ENCODE data around the gene NHEJ1. TPM values are rescaled to one million over a fixed set of nuclear protein-coding genes. Genes with fewer than 3 reads are reported as not detected.

The NHEJ1 gene
- total and polyA plus RNA-seq, 2 of the 13 experiments (the other 11 are each of a cell fraction or from before 2014, with no cell fraction given), result 30.0 to 30.7 TPM

GRCh38 chr2:219062081-219062480, 98.5 kb downstream of the NHEJ1 start (continued):
- TF ChIP-seq TAF1 (CRISPR knock-in tag; IDR thresholded peaks at IDR 0.05), result no peak

- 5% methylated on average over 38 of the region's 76 CpGs for WGBS (ENCODE audit: low lambda C conversion rate)
- ATAC-seq (no peak), FAIRE-seq (no peak), DNase-seq (ENCODE audit: low spot score) (no peak)
- intact Hi-C loops (cut with micrococcal nuclease; ENCODE audit: unreplicated experiment) (no loop called here), in situ Hi-C loops (cut with HindIII; ENCODE audit: extremely low pct_ligation_motif_present, low pct_unique_long_range_greater_than_20kb) (no loop called here)
- Histone ChIP-seq H3K4me1 (ENCODE audit: insufficient read depth, low read length) (peaks cover 29% of the 10 kb centered on the region), H3K9ac (ENCODE audit: insufficient read depth, low read depth, low read length) (no peak within 1 kb of the TSS), H2AFZ (ENCODE audit: low read length) (no peak within 1 kb of the TSS), H3K27me3 (ENCODE audit: control insufficient read depth in 1 of 2, insufficient read depth in 2 of 2, low read length in 2 of 2) (peaks cover 14 to 68% of the 10 kb centered on the region in 2 experiments; a peak in 4 of 5 replicates), H4K20me1 (ENCODE audit: insufficient read depth, low read length) (peaks cover 10% of the 10 kb centered on the region; the same call in 1 of the 2 replicates), H3K4me3 (replicated peaks in 1 of 3; ENCODE audit: insufficient read depth in 1 of 3, low read depth in 2 of 3, low read length in 3 of 3) (peak within 1 kb of the TSS; percentile 46 to 70 (median 50)), H3K79me2 (ENCODE audit: insufficient read depth, low read length) (no peaks in the 10 kb centered on the region), H3K36me3 (replicated peaks in 1 of 2; ENCODE audit: control insufficient read depth in 1 of 2, insufficient read depth in 2 of 2, low read length in 2 of 2) (no peaks in the 10 kb centered on the region), H3K4me2 (ENCODE audit: low read depth, low read length) (peak within 1 kb of the TSS; percentile 93), H3K9me3 (ENCODE audit: low read length) (no peaks in the 10 kb centered on the region), H3K27ac (ENCODE audit: extremely low read length, insufficient read depth, low read length) (no peak within 1 kb of the TSS)
- ChIA-PET CTCF (ENCODE audit: low intra/inter-chr PET ratio, low total read pairs) (interaction anchor here (2.3 kb wide), 1 partner anchor 13 kb away, joined by 6 read pairs; no protein-coding TSS in a partner anchor), POLR2A (interaction anchor here (3.0 to 4.5 kb wide), 2 partner anchors 10 to 56 kb away, joined by 22 to 38 read pairs; no protein-coding TSS in a partner anchor)
- no TSS peak for BruUV-seq (replicated peaks)
- TF ChIP-seq ATF7 (IDR thresholded peaks at IDR 0.05) (peak; percentile 95), ATF7 (CRISPR knock-in tag; IDR thresholded peaks at IDR 0.05) (no peak), HNRNPK (IDR thresholded peaks at IDR 0.05; ENCODE audit: low read depth, low read length, poor library complexity, severe bottlenecking) (no peak), POGK (CRISPR knock-in tag; conservative IDR thresholded peaks at IDR 0.05) (0 out of 2 replicates have a peak, but pooled peaks have one; percentile 16), UBTF (CRISPR knock-in tag; IDR thresholded peaks at IDR 0.05) (peak; percentile 65; the same call in 1 of the 2 replicates), SRSF9 (IDR thresholded peaks at IDR 0.05; ENCODE audit: borderline replicate concordance, insufficient read depth, low read depth, low read length, poor library complexity, severe bottlenecking) (no peak), ZNF605 (CRISPR knock-in tag; IDR thresholded peaks at IDR 0.05) (no peak), ZSCAN12 (CRISPR knock-in tag; IDR thresholded peaks at IDR 0.05) (no peak), NFIB (CRISPR knock-in tag; IDR thresholded peaks at IDR 0.05; ENCODE audit: borderline replicate concordance) (no peak), ZKSCAN8 (CRISPR knock-in tag; IDR thresholded peaks at IDR 0.05; ENCODE audit: borderline replicate concordance) (no peak), ZNF878 (CRISPR knock-in tag; IDR thresholded peaks at IDR 0.05) (no peak), MTA1 (CRISPR knock-in tag; IDR thresholded peaks at IDR 0.05; ENCODE audit: borderline replicate concordance) (no peak), GTF2F1 (IDR thresholded peaks at IDR 0.05; ENCODE audit: low read length) (no peak), ZNF652 (CRISPR knock-in tag; IDR thresholded peaks at IDR 0.05; ENCODE audit: borderline replicate concordance, low read depth) (no peak), POLR2AphosphoS2 (IDR thresholded peaks at IDR 0.05; ENCODE audit: low read depth, low read length) (no peak), ZC3H4 (CRISPR knock-in tag; IDR thresholded peaks at IDR 0.05; ENCODE audit: borderline replicate concordance) (no peak)
These were observed 99.5 kb downstream of the NHEJ1 start, which contains the start of gene IHH for GRCh38 chr2:219060821-219061791. Gene IHH, minus strand, starts transcription at chr2:219060921. Its CDS starts 454 bp downstream, at chr2:219060467.

Measured in HepG2 (cell line).